Upper lobe of left lung (tissue), 4 donors: ENCODE measurements around the gene SPACA4.

ENCODE experiments used
- CTCF ChIP-seq, 6 experiments: fragments of 450-650 bp in 4 of 6; fragments of 200-600 bp in 2 of 6; sonication (generic) in 2 of 6; IDR thresholded peaks; one replicate each; pipeline ENCODE4 v1.5.1; 2016 to 2019; ENCODE audit warnings: antibody characterized with exemption in 6 of 6
- POLR2AphosphoS5 ChIP-seq, 2 donors: sonication (generic); formaldehyde crosslinking; IDR thresholded peaks; one replicate each; pipeline ENCODE4 v1.5.1; 2017; ENCODE audit warnings: antibody characterized with exemption in 2 of 2

GRCh38 chr19:48634036-48634342, 27.4 kb downstream of the SPACA4 start:
- TF ChIP-seq CTCF (IDR thresholded peaks at IDR 0.05), result no peak
- TF ChIP-seq POLR2AphosphoS5 (IDR thresholded peaks at IDR 0.05), result no peak
